PC-9 (cell line): ENCODE results near the gene GUSB. TPM values are rescaled to one million over a fixed set of nuclear protein-coding genes. Genes with fewer than 3 reads are reported as not detected.

ENCODE experiments used
- BruUV-seq: library from RNA; stranded (reverse); fragments of 400-500 nt; replicated peaks from 2 replicates; lab custom pipeline; 2021; lab: Mats Ljungman, UMichigan
- CTCF ChIA-PET: fragments of 300-600 bp; sonication (Branson Sonifier 250); formaldehyde crosslinking; loops from one replicate; lab custom pipeline; 2022; ENCODE audit warnings: antibody characterized with exemption; lab: Charles Lee
- POLR2A ChIA-PET: fragments of 300-600 bp; sonication (Branson Sonifier 250); formaldehyde crosslinking; loops from one replicate; lab custom pipeline; 2022; ENCODE audit warnings: antibody characterized with exemption; ENCODE audit not compliant: unreplicated experiment; lab: Charles Lee
- DNase-seq, 2 experiments: peaks; one replicate each; pipeline versions ENCODE4 v3.0.0 to v3.0.0-alpha.2; 2015 to 2022; ENCODE audit warnings: mixed read lengths in 1 of 2
- H2AFZ ChIP-seq: fragments of 200-600 bp; sonication (generic); 2 replicates; pipeline ENCODE4 v1.8.1; 2017; ENCODE audit warnings: antibody characterized with exemption
- H3F3A ChIP-seq: fragments of 200-600 bp; sonication (generic); 2 replicates; pipeline ENCODE4 v1.8.1; 2017; ENCODE audit warnings: antibody characterized with exemption, mild to moderate bottlenecking, low read depth; ENCODE audit not compliant: insufficient read depth
- H3K27ac ChIP-seq: fragments of 200-600 bp; sonication (generic); 2 replicates; pipeline ENCODE4 v1.6.1; 2016; ENCODE audit warnings: mixed run types
- H3K27me3 ChIP-seq: fragments of 200-600 bp; sonication (generic); 2 replicates; pipeline ENCODE4 v1.6.1; 2016; ENCODE audit warnings: low read depth, mixed run types; ENCODE audit not compliant: insufficient read depth
- H3K36me3 ChIP-seq: fragments of 200-600 bp; sonication (generic); 2 replicates; pipeline ENCODE4 v1.6.1; 2016; ENCODE audit warnings: low read depth, mixed run types
- H3K4me1 ChIP-seq: fragments of 200-600 bp; sonication (generic); replicated peaks from 2 replicates; pipeline ENCODE4 v1.6.1; 2016; ENCODE audit warnings: mixed run types; ENCODE audit not compliant: insufficient read depth
- H3K4me2 ChIP-seq: fragments of 200-600 bp; sonication (generic); 2 replicates; pipeline ENCODE4 v1.6.1; 2017; ENCODE audit warnings: mixed run types
- H3K4me3 ChIP-seq: fragments of 200-600 bp; sonication (generic); 2 replicates; pipeline ENCODE4 v1.6.1; 2016; ENCODE audit warnings: mixed run types
- H3K79me2 ChIP-seq: fragments of 200-600 bp; sonication (generic); 2 replicates; pipeline ENCODE4 v1.6.1; 2017; ENCODE audit warnings: low read depth, mixed run types
- H3K9me2 ChIP-seq: fragments of 200-600 bp; sonication (generic); 2 replicates; pipeline ENCODE4 v1.8.1; 2017; ENCODE audit warnings: mild to moderate bottlenecking; ENCODE audit not compliant: insufficient read depth
- H3K9me3 ChIP-seq: fragments of 200-600 bp; sonication (generic); 2 replicates; pipeline ENCODE4 v1.8.1; 2016; ENCODE audit warnings: low read depth; ENCODE audit not compliant: insufficient read depth
- H4K20me1 ChIP-seq: fragments of 200-600 bp; sonication (generic); 2 replicates; pipeline ENCODE4 v1.8.1; 2017; ENCODE audit not compliant: insufficient read depth
- CTCF ChIP-seq: fragments of 200-600 bp; sonication (generic); conservative IDR thresholded peaks from 2 replicates; pipeline ENCODE4 v1.6.1; 2017; ENCODE audit warnings: mixed run types, antibody characterized with exemption, mild to moderate bottlenecking, moderate library complexity
- EZH2 ChIP-seq: fragments of 200-600 bp; sonication (generic); IDR thresholded peaks from 2 replicates; pipeline ENCODE4 v1.8.0; 2017; ENCODE audit warnings: antibody characterized with exemption, low read depth
- intact Hi-C: fragments of 100-400 bp; cut with micrococcal nuclease; formaldehyde crosslinking; loops from one replicate; pipeline ENCODE4 v1.10.0; 2022; ENCODE audit not compliant: unreplicated experiment
- total RNA-seq: library from RNA; stranded (reverse); gene quantifications from 2 replicates; pipeline ENCODE4 v1.2.3, GENCODE V29; 2021

GUSB gene
- total RNA-seq, 1 experiment from 2014 or later = 59.8 TPM

GRCh38 chr7:65972976-65973375, 9.0 kb downstream of the GUSB start:
- H2AFZ ChIP-seq = no peak overlapping the region
- no peaks in the 10 kb centered on the region for H3K36me3 ChIP-seq
- no peaks in the 10 kb centered on the region for H4K20me1 ChIP-seq

GRCh38 chr7:65971021-65971420, 11.0 kb downstream of the GUSB start:
- H3K9me3 ChIP-seq = no peaks in the 10 kb centered on the region
- no peak for TF ChIP-seq EZH2
- ChIA-PET CTCF (no interaction called here), POLR2A (interaction anchor here (0.7 kb wide), 1 partner anchor 1359 kb away, joined by 5 read pairs; no protein-coding TSS in a partner anchor)
- H3K9me2 ChIP-seq = no peaks in the 10 kb centered on the region
- no peaks in the 10 kb centered on the region for H3K79me2 ChIP-seq
- peaks cover 8% of the 10 kb centered on the region; the same call in 1 of the 2 replicates for H3K36me3 ChIP-seq
- H2AFZ ChIP-seq = no peak overlapping the region
- H3K4me1 ChIP-seq = no peaks in the 10 kb centered on the region
- H3K27ac ChIP-seq = no peak overlapping the region
- BruUV-seq = no TSS peak
- H3K4me3 ChIP-seq = no peak overlapping the region
- H3K27me3 ChIP-seq = no peaks in the 10 kb centered on the region
- H3F3A ChIP-seq = no peaks in the 10 kb centered on the region
- intact Hi-C loops = no loop called here
- DNase-seq = no peak
- no peak overlapping the region for H3K4me2 ChIP-seq
- H4K20me1 ChIP-seq = no peaks in the 10 kb centered on the region

More at GRCh38 chr7:65972976-65973375, 9.0 kb downstream of the GUSB start:
- BruUV-seq = no TSS peak
- Histone ChIP-seq H3K4me2 (no peak overlapping the region), H3K9me2 (no peaks in the 10 kb centered on the region), H3K4me1 (no peaks in the 10 kb centered on the region), H3K4me3 (no peak overlapping the region), H3K27me3 (no peaks in the 10 kb centered on the region), H3K9me3 (no peaks in the 10 kb centered on the region), H3K27ac (no peak overlapping the region), H3K79me2 (no peaks in the 10 kb centered on the region), H3F3A (no peaks in the 10 kb centered on the region)
- TF ChIP-seq CTCF (no peak), EZH2 (no peak)
- ChIA-PET CTCF (no interaction called here), POLR2A (no interaction called here)
- no peak for DNase-seq
- intact Hi-C loops = no loop called here

DNA sequence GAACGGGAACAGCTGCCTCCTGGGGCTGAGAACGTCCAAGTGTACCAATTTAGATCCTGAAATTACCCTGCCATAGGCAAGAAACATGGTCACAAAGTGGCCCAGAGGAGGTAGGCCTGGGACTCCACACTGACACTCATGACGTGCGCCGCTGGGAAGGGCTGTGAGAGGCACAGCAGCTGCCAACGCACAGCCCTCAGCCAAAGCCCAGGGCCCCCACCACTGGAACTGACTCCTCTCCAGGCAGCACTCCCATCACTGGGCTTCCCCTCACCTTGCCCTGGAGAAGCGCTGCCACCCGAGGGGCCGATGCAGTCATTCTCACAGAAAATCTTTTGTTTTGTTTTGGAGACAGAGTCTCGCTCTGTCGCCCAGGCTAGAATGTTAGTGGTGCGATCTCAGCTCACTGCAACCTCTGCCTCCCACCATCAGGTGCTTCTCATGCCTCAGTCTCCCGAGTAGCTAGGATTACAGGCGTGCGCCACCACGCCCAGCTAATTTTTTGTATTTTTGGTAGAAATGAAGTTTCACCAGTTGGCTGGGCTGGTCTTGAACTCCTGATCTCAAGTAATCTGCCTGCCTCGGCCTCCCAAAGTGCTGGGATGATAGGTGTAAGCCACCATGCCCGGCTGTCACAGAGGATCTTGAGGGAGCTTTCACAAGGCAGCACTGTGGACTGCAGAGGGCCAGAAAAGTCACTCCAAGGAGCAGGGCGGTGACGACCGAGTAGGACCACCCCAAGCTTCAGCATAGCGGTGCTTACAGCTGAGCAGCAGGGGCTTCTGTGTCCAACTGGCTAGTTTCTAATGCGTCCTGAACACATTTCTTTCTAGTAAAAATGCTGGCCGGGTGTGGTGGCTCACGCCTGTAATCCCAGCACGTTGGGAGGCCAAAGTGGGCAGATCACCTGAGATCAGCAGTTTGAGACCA, 13.5 kb downstream of the GUSB start:
- intact Hi-C loops = no loop called here
- Histone ChIP-seq H2AFZ (no peak overlapping the region), H3K27ac (no peak overlapping the region), H3K36me3 (peaks cover 11% of the 10 kb centered on the region; the same call in 1 of the 2 replicates), H3F3A (no peaks in the 10 kb centered on the region), H4K20me1 (no peaks in the 10 kb centered on the region), H3K4me3 (no peak overlapping the region), H3K4me1 (no peaks in the 10 kb centered on the region), H3K79me2 (no peaks in the 10 kb centered on the region), H3K4me2 (no peak overlapping the region), H3K9me2 (no peaks in the 10 kb centered on the region), H3K9me3 (no peaks in the 10 kb centered on the region), H3K27me3 (no peaks in the 10 kb centered on the region)
- TF ChIP-seq CTCF (no peak), EZH2 (no peak)
- BruUV-seq = no TSS peak
- CTCF ChIA-PET = no interaction called here
- POLR2A ChIA-PET = no interaction called here
- no peak for DNase-seq
